NCI-H2227 (cell line): ENCODE data around the gene ELAVL3.
"Not testable (repeated sequence)": the region's sequence is repeated elsewhere in the genome, so short reads cannot be mapped to it uniquely, and the experiment has no call there.

Experiments
- DNase-seq: peaks from one replicate; lab custom pipeline; 2025; ENCODE audit not compliant: unreplicated experiment; lab: John Stamatoyannopoulos, UW

The ELAVL3 gene

GRCh38 chr19:11486661-11487503 is 6.0 kb upstream of the ELAVL3 start:
- no peak for DNase-seq

- DNase-seq: no peak
These were observed 4.5 kb upstream of the ELAVL3 start for GRCh38 chr19:11485245-11485837.

- no peak for DNase-seq
These were observed 2.7 kb upstream of the ELAVL3 start for GRCh38 chr19:11483366-11484111.

GRCh38 chr19:11482384-11483050 is 1.7 kb upstream of the ELAVL3 start:
- DNase-seq: peak; percentile 91

GRCh38 chr19:11481534-11482383 is 913 bp upstream of the ELAVL3 start:
- DNase-seq: peak; percentile 94

GRCh38 chr19:11479898-11480714 is 740 bp downstream of the ELAVL3 start:
- DNase-seq: peak; percentile 73

- peak; percentile 90 for DNase-seq
These were observed 1.6 kb downstream of the ELAVL3 start for GRCh38 chr19:11479090-11479897.

GRCh38 chr19:11478167-11479089 is 2.4 kb downstream of the ELAVL3 start:
- DNase-seq: no peak

- DNase-seq: no peak
These were observed 5.0 kb downstream of the ELAVL3 start for GRCh38 chr19:11475861-11476260.

GRCh38 chr19:11475343-11475742 is 5.5 kb downstream of the ELAVL3 start:
- not testable (repeated sequence) for DNase-seq

GRCh38 chr19:11473725-11474124 is 7.1 kb downstream of the ELAVL3 start:
- DNase-seq: no peak

GRCh38 chr19:11468266-11468845 is 12.5 kb downstream of the ELAVL3 start:
- not testable (repeated sequence) for DNase-seq

- no peak for DNase-seq
These were observed 15.2 kb downstream of the ELAVL3 start for GRCh38 chr19:11465600-11465999.

GRCh38 chr19:11464333-11465265 is 16.2 kb downstream of the ELAVL3 start:
- DNase-seq: no peak

- DNase-seq: no peak
These were observed 17.5 kb downstream of the ELAVL3 start for GRCh38 chr19:11463391-11463790.

GRCh38 chr19:11461453-11461852 is 19.4 kb downstream of the ELAVL3 start:
- no peak for DNase-seq
